Measurements from ENCODE around the gene RET.

RET gene

GRCh38 chr10:43044961-43045621, 31.8 kb upstream of the RET start:
- no peak for DNase-seq

- DNase-seq, result no peak
Measured at GRCh38 chr10:43045631-43046287, 31.1 kb upstream of the RET start.

GRCh38 chr10:43046288-43046991, 30.4 kb upstream of the RET start:
- no peak for DNase-seq

GRCh38 chr10:43047288-43047970, 29.4 kb upstream of the RET start:
- no peak for DNase-seq

GRCh38 chr10:43048301-43049051, 28.4 kb upstream of the RET start:
- DNase-seq, result no peak

GRCh38 chr10:43049081-43049551, 27.8 kb upstream of the RET start:
- no peak for DNase-seq

- DNase-seq, result no peak
Measured at GRCh38 chr10:43050011-43050410, 26.9 kb upstream of the RET start.

- no peak for DNase-seq
Measured at GRCh38 chr10:43053825-43054224, 23.0 kb upstream of the RET start.

GRCh38 chr10:43054593-43054992, 22.3 kb upstream of the RET start:
- no peak for DNase-seq

GRCh38 chr10:43055217-43055616, 21.7 kb upstream of the RET start:
- DNase-seq, result no peak

GRCh38 chr10:43055991-43056567, 20.8 kb upstream of the RET start:
- DNase-seq, result no peak

- DNase-seq, result no peak
Measured at GRCh38 chr10:43056568-43057011, 20.3 kb upstream of the RET start.

GRCh38 chr10:43057231-43057711, 19.6 kb upstream of the RET start:
- DNase-seq, result no peak

GRCh38 chr10:43057831-43058340, 19.0 kb upstream of the RET start:
- no peak for DNase-seq

- DNase-seq, result no peak
Measured at GRCh38 chr10:43058716-43059335, 18.0 kb upstream of the RET start.

- no peak for DNase-seq
Measured at GRCh38 chr10:43059336-43059720, 17.5 kb upstream of the RET start.

- DNase-seq, result no peak
Measured at GRCh38 chr10:43059828-43060227, 17.0 kb upstream of the RET start.

GRCh38 chr10:43060291-43060690, 16.6 kb upstream of the RET start:
- no peak for DNase-seq

- DNase-seq, result no peak
Measured at GRCh38 chr10:43061331-43061730, 15.5 kb upstream of the RET start.

- DNase-seq, result no peak
Measured at GRCh38 chr10:43061760-43062159, 15.1 kb upstream of the RET start.

GRCh38 chr10:43062402-43063160, 14.3 kb upstream of the RET start:
- no peak for DNase-seq

Data from activated CD4-positive, CD25-positive, alpha-beta regulatory T cell (primary cell).